ENCODE results near the gene RNF217.
A peak's percentile ranks its signal among the peaks of the same experiment; 100 is the strongest.
"Not testable (repeated sequence)": the region's sequence is repeated elsewhere in the genome, so short reads cannot be mapped to it uniquely, and the experiment has no call there.

RNF217 gene

GRCh38 chr6:125112934-125113333 is 150.7 kb downstream of the RNF217 start:
- DNase-seq (no peak), ATAC-seq (no peak)
- no peaks in the 10 kb centered on the region for H3K4me1 Mint-ChIP-seq
- no peak overlapping the region for H3K4me3 Mint-ChIP-seq
- H3K9me3 Mint-ChIP-seq, result peaks cover 37% of the 10 kb centered on the region
- peaks cover 10% of the 10 kb centered on the region for H3K36me3 Mint-ChIP-seq (ENCODE audit: low read depth)
- no peak overlapping the region for H3K27ac Mint-ChIP-seq
- no peaks in the 10 kb centered on the region for H3K27me3 Mint-ChIP-seq

DNA sequence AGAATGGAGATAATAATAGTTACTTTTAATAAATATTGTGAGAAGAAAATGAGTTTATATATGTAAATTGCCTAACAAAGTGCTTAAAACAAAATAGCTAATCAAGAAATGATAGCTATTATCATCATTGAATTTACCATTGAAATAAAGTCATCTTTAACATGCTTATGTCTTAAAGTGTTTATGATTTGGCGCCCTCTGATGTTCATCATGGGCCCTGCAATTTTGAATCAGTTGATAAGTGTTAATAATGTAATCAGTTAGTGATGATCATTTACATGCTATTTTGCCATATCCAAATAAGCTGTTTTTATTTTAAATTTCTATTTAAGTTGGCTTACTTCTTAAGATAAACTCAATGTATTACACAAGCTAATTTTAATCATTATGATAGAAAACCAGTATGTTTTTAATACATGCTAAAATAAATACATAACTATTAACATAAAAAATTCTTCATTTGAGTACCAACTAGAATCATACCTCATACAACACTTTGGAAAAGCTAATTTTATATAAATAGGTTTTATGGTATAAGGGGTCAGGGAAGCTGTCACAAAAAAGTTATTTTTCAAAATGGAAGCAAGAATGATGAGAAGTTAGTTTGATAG is 152.1 kb downstream of the RNF217 start:
- no peaks in the 10 kb centered on the region for H3K4me1 Mint-ChIP-seq
- peaks cover 30% of the 10 kb centered on the region for H3K9me3 Mint-ChIP-seq
- H3K27me3 Mint-ChIP-seq, result no peaks in the 10 kb centered on the region
- H3K27ac Mint-ChIP-seq, result no peak overlapping the region
- no peak overlapping the region for H3K4me3 Mint-ChIP-seq
- ATAC-seq (no peak), DNase-seq (peak; percentile 40)
- H3K36me3 Mint-ChIP-seq (ENCODE audit: low read depth), result peaks cover 10% of the 10 kb centered on the region

DNA sequence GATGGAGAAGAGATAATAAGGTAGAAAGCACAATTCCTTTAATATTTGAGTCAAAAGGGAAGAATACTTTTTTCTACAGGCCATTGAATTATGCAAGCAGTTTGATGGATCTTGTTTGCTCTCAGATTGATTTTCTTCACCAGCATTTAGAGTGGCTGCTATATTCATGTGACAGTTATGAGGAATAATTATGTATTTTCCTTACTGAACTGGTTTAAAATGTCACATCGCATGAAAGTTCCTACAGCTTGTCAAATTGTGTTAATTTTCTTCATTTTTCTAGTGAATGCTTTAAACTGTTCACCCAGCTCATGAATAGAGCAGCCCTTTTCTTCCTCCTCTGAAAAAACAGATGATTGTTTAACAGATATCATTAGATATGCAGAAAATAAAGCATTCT is 153.9 kb downstream of the RNF217 start:
- Mint-ChIP-seq H3K9me3 (peaks cover 12% of the 10 kb centered on the region), H3K4me3 (no peak overlapping the region)

GRCh38 chr6:125116710-125117109 is 154.5 kb downstream of the RNF217 start:
- Mint-ChIP-seq H3K9me3 (peaks cover 7% of the 10 kb centered on the region), H3K27ac (no peak overlapping the region), H3K27me3 (no peaks in the 10 kb centered on the region), H3K4me1 (no peaks in the 10 kb centered on the region), H3K36me3 (ENCODE audit: low read depth) (peaks cover 3% of the 10 kb centered on the region), H3K4me3 (no peak overlapping the region)
- ATAC-seq (no peak), DNase-seq (no peak)

More for the DNA sequence above, 153.9 kb downstream of the RNF217 start:
- peaks cover 7% of the 10 kb centered on the region for H3K36me3 Mint-ChIP-seq (ENCODE audit: low read depth)
- no peaks in the 10 kb centered on the region for H3K4me1 Mint-ChIP-seq
- H3K27ac Mint-ChIP-seq, result no peak overlapping the region
- H3K27me3 Mint-ChIP-seq, result no peaks in the 10 kb centered on the region
- ATAC-seq (no peak), DNase-seq (no peak)

GRCh38 chr6:125117818-125118217 is 155.6 kb downstream of the RNF217 start:
- H3K27ac Mint-ChIP-seq, result no peak overlapping the region
- H3K36me3 Mint-ChIP-seq (ENCODE audit: low read depth), result no peaks in the 10 kb centered on the region
- no peaks in the 10 kb centered on the region for H3K9me3 Mint-ChIP-seq
- no peak overlapping the region for H3K4me3 Mint-ChIP-seq
- DNase-seq, result no peak
- H3K4me1 Mint-ChIP-seq, result no peaks in the 10 kb centered on the region
- H3K27me3 Mint-ChIP-seq, result no peaks in the 10 kb centered on the region
- no peak for ATAC-seq

- DNase-seq, result no peak
- no peak for ATAC-seq
- Mint-ChIP-seq H3K36me3 (ENCODE audit: low read depth) (no peaks in the 10 kb centered on the region), H3K27me3 (peaks cover 1% of the 10 kb centered on the region), H3K4me1 (no peaks in the 10 kb centered on the region), H3K27ac (no peak overlapping the region), H3K9me3 (no peaks in the 10 kb centered on the region), H3K4me3 (no peak overlapping the region)
Measured at GRCh38 chr6:125120054-125120590, 157.9 kb downstream of the RNF217 start.

- ATAC-seq (no peak), DNase-seq (no peak)
- Mint-ChIP-seq H3K9me3 (peaks cover 3% of the 10 kb centered on the region), H3K36me3 (ENCODE audit: low read depth) (no peaks in the 10 kb centered on the region), H3K4me3 (no peak overlapping the region), H3K4me1 (no peaks in the 10 kb centered on the region), H3K27me3 (peaks cover 1% of the 10 kb centered on the region), H3K27ac (no peak overlapping the region)
Measured at GRCh38 chr6:125121894-125122293, 159.7 kb downstream of the RNF217 start.

DNA sequence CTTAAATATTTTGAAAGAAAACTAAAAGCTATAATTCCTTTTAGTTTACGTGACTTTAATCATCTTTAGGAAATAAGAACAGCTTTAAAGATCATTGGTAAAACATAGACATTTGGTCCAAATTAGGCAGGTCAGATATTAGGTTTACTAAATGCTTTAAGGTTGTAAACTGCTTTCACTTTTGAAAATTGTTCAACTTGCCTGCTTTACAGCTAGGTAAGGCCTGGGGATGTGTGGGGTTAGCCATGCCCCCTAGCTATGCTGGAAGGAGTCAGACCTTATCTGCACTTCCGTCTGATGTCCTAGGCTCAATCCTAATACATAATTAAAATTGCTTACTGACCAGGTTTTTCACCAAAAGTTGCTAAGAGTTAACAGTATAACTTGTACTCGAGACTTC is 160.8 kb downstream of the RNF217 start:
- no peaks in the 10 kb centered on the region for H3K36me3 Mint-ChIP-seq (ENCODE audit: low read depth)
- DNase-seq, result no peak
- no peak overlapping the region for H3K4me3 Mint-ChIP-seq
- no peak for ATAC-seq
- peaks cover 3% of the 10 kb centered on the region for H3K9me3 Mint-ChIP-seq
- H3K27me3 Mint-ChIP-seq, result peaks cover 1% of the 10 kb centered on the region
- no peak overlapping the region for H3K27ac Mint-ChIP-seq
- H3K4me1 Mint-ChIP-seq, result no peaks in the 10 kb centered on the region

DNA sequence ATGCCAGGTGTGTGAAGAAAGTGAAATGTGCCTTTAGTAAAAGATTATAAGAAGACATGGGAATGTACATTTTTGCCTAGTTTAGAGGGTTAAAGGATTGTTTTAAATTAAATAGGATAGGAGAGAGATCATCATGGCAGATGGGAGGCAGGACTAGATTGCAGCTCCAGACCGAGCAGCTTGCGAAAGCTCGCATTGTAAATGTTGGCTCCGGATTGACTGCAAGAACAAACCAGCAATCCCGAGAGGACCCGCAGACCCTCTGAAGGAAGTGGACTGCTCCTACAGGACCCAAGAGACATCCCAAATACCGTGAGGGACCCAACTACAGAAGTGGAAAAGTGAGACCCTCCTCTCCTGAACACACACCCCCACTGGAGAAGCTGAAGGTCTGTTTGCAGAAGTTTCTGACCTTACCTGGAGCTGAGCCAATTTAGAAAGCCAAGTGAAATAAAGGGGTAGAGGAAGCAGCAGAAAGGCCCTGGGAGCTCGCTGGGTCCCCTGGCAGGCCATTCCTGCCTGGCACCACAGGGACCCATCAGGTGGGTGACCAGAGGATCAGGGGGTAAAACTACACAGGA is 161.3 kb downstream of the RNF217 start:
- peaks cover 1% of the 10 kb centered on the region for H3K27me3 Mint-ChIP-seq
- no peaks in the 10 kb centered on the region for H3K36me3 Mint-ChIP-seq (ENCODE audit: low read depth)
- H3K27ac Mint-ChIP-seq, result no peak overlapping the region
- no peak for DNase-seq
- H3K4me1 Mint-ChIP-seq, result no peaks in the 10 kb centered on the region
- ATAC-seq, result no peak
- no peak overlapping the region for H3K4me3 Mint-ChIP-seq
- H3K9me3 Mint-ChIP-seq, result peaks cover 3% of the 10 kb centered on the region

GRCh38 chr6:125124049-125124669 is 161.9 kb downstream of the RNF217 start:
- no peak overlapping the region for H3K4me3 Mint-ChIP-seq
- H3K27me3 Mint-ChIP-seq, result peaks cover 1% of the 10 kb centered on the region
- H3K36me3 Mint-ChIP-seq (ENCODE audit: low read depth), result no peaks in the 10 kb centered on the region
- no peaks in the 10 kb centered on the region for H3K4me1 Mint-ChIP-seq
- no peak for DNase-seq
- peaks cover 3% of the 10 kb centered on the region for H3K9me3 Mint-ChIP-seq
- no peak for ATAC-seq
- no peak overlapping the region for H3K27ac Mint-ChIP-seq

DNA sequence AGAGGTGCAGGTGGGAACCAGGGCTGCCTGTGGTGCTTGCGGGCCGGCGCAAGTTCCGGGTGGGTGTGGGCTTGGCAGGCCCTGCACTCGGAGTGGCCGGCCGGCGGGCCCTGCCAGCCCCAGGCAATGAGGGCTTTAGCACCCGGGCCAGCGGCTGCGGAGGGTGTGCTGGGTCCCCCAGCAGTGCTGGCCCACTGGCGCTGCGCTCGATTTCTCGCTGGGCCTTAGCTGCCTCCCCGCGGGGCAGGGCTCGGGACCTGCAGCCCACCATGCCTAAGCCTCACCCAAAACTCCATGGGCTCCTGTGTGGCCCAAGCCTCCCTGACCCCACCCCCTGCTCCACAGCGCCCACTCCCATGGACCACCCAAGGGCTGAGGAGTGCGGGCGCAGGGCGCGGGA is 163.6 kb downstream of the RNF217 start:
- H3K4me1 Mint-ChIP-seq; H3K27me3 Mint-ChIP-seq; H3K36me3 Mint-ChIP-seq (ENCODE audit: low read depth); DNase-seq; H3K4me3 Mint-ChIP-seq; ATAC-seq; H3K9me3 Mint-ChIP-seq; H3K27ac Mint-ChIP-seq: not testable (repeated sequence)

- H3K27ac Mint-ChIP-seq, result no peak overlapping the region
- H3K4me3 Mint-ChIP-seq, result no peak overlapping the region
- H3K36me3 Mint-ChIP-seq (ENCODE audit: low read depth), result no peaks in the 10 kb centered on the region
- H3K27me3 Mint-ChIP-seq, result peaks cover 6% of the 10 kb centered on the region
- peaks cover 3% of the 10 kb centered on the region for H3K9me3 Mint-ChIP-seq
- ATAC-seq, result no peak
- no peaks in the 10 kb centered on the region for H3K4me1 Mint-ChIP-seq
- DNase-seq, result no peak
Measured at GRCh38 chr6:125129354-125129753, 167.1 kb downstream of the RNF217 start.

- no peak overlapping the region for H3K27ac Mint-ChIP-seq
- H3K36me3 Mint-ChIP-seq (ENCODE audit: low read depth), result no peaks in the 10 kb centered on the region
- H3K9me3 Mint-ChIP-seq, result no peaks in the 10 kb centered on the region
- no peaks in the 10 kb centered on the region for H3K4me1 Mint-ChIP-seq
- peaks cover 8% of the 10 kb centered on the region for H3K27me3 Mint-ChIP-seq
- H3K4me3 Mint-ChIP-seq, result no peak overlapping the region
- ATAC-seq, result no peak
- DNase-seq, result no peak
Measured at GRCh38 chr6:125132058-125132457, 169.8 kb downstream of the RNF217 start.

- ATAC-seq, result no peak
- Mint-ChIP-seq H3K36me3 (ENCODE audit: low read depth) (no peaks in the 10 kb centered on the region), H3K9me3 (no peaks in the 10 kb centered on the region), H3K4me1 (no peaks in the 10 kb centered on the region), H3K4me3 (no peak overlapping the region), H3K27me3 (peaks cover 4% of the 10 kb centered on the region), H3K27ac (no peak overlapping the region)
- no peak for DNase-seq
Measured at GRCh38 chr6:125136378-125136777, 174.1 kb downstream of the RNF217 start.

- Mint-ChIP-seq H3K27me3 (peaks cover 2% of the 10 kb centered on the region), H3K4me1 (no peaks in the 10 kb centered on the region), H3K9me3 (no peaks in the 10 kb centered on the region), H3K36me3 (ENCODE audit: low read depth) (no peaks in the 10 kb centered on the region), H3K4me3 (no peak overlapping the region), H3K27ac (no peak overlapping the region)
- DNase-seq, result no peak
- ATAC-seq, result no peak
Measured at GRCh38 chr6:125138083-125138482, 175.8 kb downstream of the RNF217 start.

All from activated naive CD8-positive, alpha-beta T cell treated with anti-CD3 and anti-CD28 coated beads, Interleukin-2, amount 50 U/mL, for 24 hours (primary cell).